ENCODE data around the gene PKHD1. TPM values are rescaled to one million over a fixed set of nuclear protein-coding genes. Genes with fewer than 3 reads are reported as not detected.
"Not testable (repeated sequence)": the region's sequence is repeated elsewhere in the genome, so short reads cannot be mapped to it uniquely, and the experiment has no call there.

Gene PKHD1
- total RNA-seq, 1 donor = not detected

- no peak for DNase-seq (ENCODE audit: low read depth)
- no peak overlapping the region for H3K4me3 ChIP-seq (ENCODE audit: low read depth, low read length)
- no peak for TF ChIP-seq CTCF (IDR thresholded peaks at IDR 0.05; ENCODE audit: insufficient read depth, low read length)
These were observed 233.1 kb downstream of the PKHD1 start for GRCh38 chr6:51854347-51854746.

- not testable (repeated sequence) for H3K4me3 ChIP-seq (ENCODE audit: low read depth, low read length); DNase-seq (ENCODE audit: low read depth)
These were observed 234.3 kb downstream of the PKHD1 start for GRCh38 chr6:51853109-51853508.

GRCh38 chr6:51846531-51846930 lies 240.9 kb downstream of the PKHD1 start:
- no peak for TF ChIP-seq CTCF (IDR thresholded peaks at IDR 0.05; ENCODE audit: insufficient read depth, low read length)
- H3K4me3 ChIP-seq (ENCODE audit: low read depth, low read length) = no peak overlapping the region
- no peak for DNase-seq (ENCODE audit: low read depth)

- no peak overlapping the region for H3K4me3 ChIP-seq (ENCODE audit: low read depth, low read length)
- TF ChIP-seq CTCF (IDR thresholded peaks at IDR 0.05; ENCODE audit: insufficient read depth, low read length) = no peak
- no peak for DNase-seq (ENCODE audit: low read depth)
These were observed 243.1 kb downstream of the PKHD1 start for GRCh38 chr6:51844336-51844735.

- no peak overlapping the region for H3K4me3 ChIP-seq (ENCODE audit: low read depth, low read length)
- TF ChIP-seq CTCF (IDR thresholded peaks at IDR 0.05; ENCODE audit: insufficient read depth, low read length) = no peak
- no peak for DNase-seq (ENCODE audit: low read depth)
These were observed 243.9 kb downstream of the PKHD1 start for GRCh38 chr6:51843456-51844056.

- no peak for DNase-seq (ENCODE audit: low read depth)
- no peak for TF ChIP-seq CTCF (IDR thresholded peaks at IDR 0.05; ENCODE audit: insufficient read depth, low read length)
- no peak overlapping the region for H3K4me3 ChIP-seq (ENCODE audit: low read depth, low read length)
These were observed 244.5 kb downstream of the PKHD1 start for GRCh38 chr6:51842804-51843378.

- DNase-seq (ENCODE audit: low read depth) = no peak
- no peak overlapping the region for H3K4me3 ChIP-seq (ENCODE audit: low read depth, low read length)
- no peak for TF ChIP-seq CTCF (IDR thresholded peaks at IDR 0.05; ENCODE audit: insufficient read depth, low read length)
These were observed 245.2 kb downstream of the PKHD1 start for GRCh38 chr6:51842061-51842803.

Measured in fibroblast of the aortic adventitia (primary cell).